Measurements from ENCODE around the gene ARHGEF26.

Gene ARHGEF26

GRCh38 chr3:154209499-154209898, 88.3 kb downstream of the ARHGEF26 start:
- no peak for DNase-seq (ENCODE audit: low spot score)

GRCh38 chr3:154210986-154211385, 89.8 kb downstream of the ARHGEF26 start:
- no peak for DNase-seq (ENCODE audit: low spot score)

GRCh38 chr3:154214306-154214705, 93.1 kb downstream of the ARHGEF26 start:
- no peak for DNase-seq (ENCODE audit: low spot score)

- DNase-seq (ENCODE audit: low spot score), result no peak
Observed at GRCh38 chr3:154217671-154218070, 96.5 kb downstream of the ARHGEF26 start.

GRCh38 chr3:154218728-154219127, 97.5 kb downstream of the ARHGEF26 start:
- no peak for DNase-seq (ENCODE audit: low spot score)

GRCh38 chr3:154220462-154220861, 99.3 kb downstream of the ARHGEF26 start:
- DNase-seq (ENCODE audit: low spot score), result no peak

GRCh38 chr3:154223519-154223918, 102.3 kb downstream of the ARHGEF26 start:
- no peak for DNase-seq (ENCODE audit: low spot score)

GRCh38 chr3:154224366-154224765, 103.2 kb downstream of the ARHGEF26 start:
- no peak for DNase-seq (ENCODE audit: low spot score)

- no peak for DNase-seq (ENCODE audit: low spot score)
Observed at GRCh38 chr3:154224866-154225265, 103.7 kb downstream of the ARHGEF26 start.

- DNase-seq (ENCODE audit: low spot score), result no peak
Observed at GRCh38 chr3:154225536-154225935, 104.3 kb downstream of the ARHGEF26 start.

GRCh38 chr3:154227531-154227930, 106.3 kb downstream of the ARHGEF26 start:
- no peak for DNase-seq (ENCODE audit: low spot score)

GRCh38 chr3:154228561-154229216, 107.5 kb downstream of the ARHGEF26 start:
- DNase-seq (ENCODE audit: low spot score), result no peak

- DNase-seq (ENCODE audit: low spot score), result no peak
Observed at GRCh38 chr3:154229217-154229590, 108.0 kb downstream of the ARHGEF26 start.

GRCh38 chr3:154235330-154235729, 114.1 kb downstream of the ARHGEF26 start:
- no peak for DNase-seq (ENCODE audit: low spot score)

- no peak for DNase-seq (ENCODE audit: low spot score)
Observed at GRCh38 chr3:154236331-154236730, 115.1 kb downstream of the ARHGEF26 start.

GRCh38 chr3:154240235-154240634, 119.0 kb downstream of the ARHGEF26 start:
- DNase-seq (ENCODE audit: low spot score), result peak; percentile 58

- no peak for DNase-seq (ENCODE audit: low spot score)
Observed at GRCh38 chr3:154241496-154241895, 120.3 kb downstream of the ARHGEF26 start.

- DNase-seq (ENCODE audit: low spot score), result no peak
Observed at GRCh38 chr3:154242766-154243165, 121.6 kb downstream of the ARHGEF26 start.

- DNase-seq (ENCODE audit: low spot score), result peak; percentile 39
Observed at GRCh38 chr3:154243353-154243752, 122.2 kb downstream of the ARHGEF26 start.

GRCh38 chr3:154244644-154245043, 123.5 kb downstream of the ARHGEF26 start:
- DNase-seq (ENCODE audit: low spot score), result no peak

GRCh38 chr3:154247806-154248415, 126.7 kb downstream of the ARHGEF26 start:
- DNase-seq (ENCODE audit: low spot score), result peak; percentile 93

GRCh38 chr3:154250291-154250690, 129.1 kb downstream of the ARHGEF26 start:
- DNase-seq (ENCODE audit: low spot score), result no peak

- DNase-seq (ENCODE audit: low spot score), result no peak
Observed at GRCh38 chr3:154251610-154252009, 130.4 kb downstream of the ARHGEF26 start.
